Measurements from ENCODE around the gene ABCA13.
"Not testable (repeated sequence)": the region's sequence is repeated elsewhere in the genome, so short reads cannot be mapped to it uniquely, and the experiment has no call there.

The ABCA13 gene

DNA sequence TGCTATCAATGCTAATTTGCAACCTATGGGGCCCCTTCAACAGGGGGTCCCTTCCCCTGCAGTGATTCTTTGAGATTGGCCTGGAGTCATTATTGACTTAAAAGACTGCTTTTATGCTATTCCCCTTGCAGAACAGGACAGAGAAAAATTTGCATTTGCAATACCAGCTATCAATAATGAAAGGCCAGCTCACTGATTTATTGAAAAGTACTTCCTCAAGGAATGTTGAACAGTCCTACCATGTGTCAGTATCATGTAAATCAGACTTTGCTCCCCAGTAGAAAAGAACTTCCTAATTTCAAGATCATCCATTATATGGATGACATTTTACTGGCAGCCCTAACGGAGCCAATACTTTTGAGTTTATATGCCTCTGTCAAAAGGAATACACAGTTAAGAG, 29.7 kb upstream of the ABCA13 start:
- TF ChIP-seq ZFX (IDR thresholded peaks at IDR 0.05) (no peak), CTCF (conservative IDR thresholded peaks at IDR 0.05) (no peak)
- H3K27ac ChIP-seq: no peak overlapping the region

DNA sequence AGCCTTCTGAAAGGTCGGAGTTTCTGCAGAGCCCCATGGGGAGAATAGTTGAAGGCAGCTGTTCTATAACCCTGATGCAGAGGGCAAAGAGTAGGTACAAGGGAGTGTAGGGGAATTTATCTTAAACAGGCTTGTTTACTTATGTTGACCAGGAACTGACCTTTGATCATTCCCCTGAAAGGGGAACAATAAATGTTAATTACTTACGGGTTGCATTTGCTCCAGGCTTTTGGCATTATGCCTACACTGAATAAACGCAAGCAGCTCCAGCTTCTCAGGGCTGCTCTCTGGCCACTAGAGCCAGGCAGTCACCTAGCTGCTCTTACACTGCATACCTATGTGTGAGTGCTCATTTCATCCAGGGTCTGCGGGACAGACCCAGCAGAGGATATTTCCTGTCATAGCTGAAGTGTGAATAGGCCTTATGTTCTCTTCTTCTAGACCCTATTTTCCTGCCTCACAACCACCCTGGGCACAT, 26.9 kb upstream of the ABCA13 start:
- H3K27ac ChIP-seq: no peak overlapping the region
- TF ChIP-seq CTCF (conservative IDR thresholded peaks at IDR 0.05): no peak
- no peak for TF ChIP-seq ZFX (IDR thresholded peaks at IDR 0.05)

GRCh38 chr7:48147078-48147591, 24.1 kb upstream of the ABCA13 start:
- H3K27ac ChIP-seq: no peak overlapping the region
- TF ChIP-seq CTCF (conservative IDR thresholded peaks at IDR 0.05): no peak
- no peak for TF ChIP-seq ZFX (IDR thresholded peaks at IDR 0.05)

- not testable (repeated sequence) for H3K27ac ChIP-seq
These were observed 23.6 kb upstream of the ABCA13 start for GRCh38 chr7:48147690-48148089.

DNA sequence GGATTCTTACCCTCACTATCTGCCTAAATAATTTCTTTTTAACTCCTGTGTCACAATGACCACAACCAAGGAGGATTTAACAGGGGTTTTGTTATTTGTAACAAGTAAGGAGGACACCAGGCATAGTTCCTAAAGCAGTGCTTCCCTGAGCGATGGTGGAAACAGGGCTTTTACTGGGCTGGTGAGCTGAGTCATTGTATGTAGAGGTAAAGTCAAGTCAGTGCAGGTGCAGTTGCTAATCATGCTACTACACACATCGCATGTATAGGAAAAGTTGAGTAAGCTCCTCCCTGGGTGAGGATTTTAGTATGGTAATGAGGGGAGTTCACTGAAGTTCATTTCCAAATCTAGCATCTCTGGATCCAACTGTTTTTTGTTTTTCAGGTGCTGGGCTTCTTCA, 22.9 kb upstream of the ABCA13 start:
- no peak overlapping the region for H3K27ac ChIP-seq
- TF ChIP-seq CTCF (conservative IDR thresholded peaks at IDR 0.05) (no peak), ZFX (IDR thresholded peaks at IDR 0.05) (no peak)

DNA sequence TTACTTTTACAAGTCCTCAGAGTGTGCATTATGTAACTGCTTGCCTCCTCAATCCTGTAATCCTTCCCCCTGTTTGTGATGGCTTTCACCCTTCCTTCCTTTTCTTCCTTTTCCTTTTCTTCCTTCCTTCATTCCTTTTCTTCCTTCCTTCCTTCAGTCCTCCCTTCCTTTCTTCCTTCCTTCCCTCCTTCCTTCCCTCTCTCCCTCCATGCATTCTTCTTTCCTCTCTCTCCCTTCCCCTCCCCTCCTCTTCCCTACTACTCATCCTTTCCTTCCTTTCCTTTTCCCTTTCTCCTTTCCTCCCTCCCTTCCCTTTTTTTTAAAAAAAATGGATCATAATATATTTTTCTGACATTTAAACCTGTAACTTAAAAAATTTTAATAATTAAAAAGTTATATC, 22.2 kb upstream of the ABCA13 start:
- TF ChIP-seq CTCF (conservative IDR thresholded peaks at IDR 0.05) (no peak), ZFX (IDR thresholded peaks at IDR 0.05) (no peak)
- H3K27ac ChIP-seq: no peak overlapping the region

GRCh38 chr7:48150086-48150485, 21.2 kb upstream of the ABCA13 start:
- no peak overlapping the region for H3K27ac ChIP-seq
- TF ChIP-seq ZFX (IDR thresholded peaks at IDR 0.05) (no peak), CTCF (conservative IDR thresholded peaks at IDR 0.05) (no peak)

DNA sequence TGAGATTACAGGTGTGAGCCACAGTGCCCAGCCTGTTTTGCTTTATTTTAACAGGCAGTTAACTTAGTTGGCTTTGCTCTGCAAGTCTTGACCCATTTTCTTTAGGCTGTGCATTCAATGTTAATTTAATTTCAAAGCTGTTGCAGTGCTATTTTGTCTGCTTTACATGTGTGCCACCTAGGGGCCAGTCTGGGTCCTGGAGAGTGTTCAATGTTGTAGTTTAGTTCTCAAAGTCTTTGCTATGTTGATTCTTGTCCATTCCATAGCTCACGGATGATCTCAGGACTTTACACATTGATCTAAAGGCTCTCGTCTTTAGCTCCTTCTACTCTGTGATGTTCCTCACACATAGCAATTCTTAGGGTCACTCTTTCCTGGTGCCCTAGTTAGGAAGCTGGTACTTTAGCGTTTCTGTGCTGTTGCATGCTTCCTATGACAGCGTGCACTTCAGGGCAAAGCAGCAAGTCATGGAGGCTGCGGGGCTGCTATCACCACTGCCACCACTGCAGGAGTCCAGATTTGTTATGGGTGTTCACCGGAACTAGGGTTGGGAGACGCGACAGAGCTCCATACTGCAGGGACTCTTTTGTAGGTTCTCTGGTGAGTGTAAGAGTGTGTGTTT, 16.4 kb upstream of the ABCA13 start:
- peak; percentile 87 for TF ChIP-seq CTCF (conservative IDR thresholded peaks at IDR 0.05)
- no peak for TF ChIP-seq ZFX (IDR thresholded peaks at IDR 0.05)
- no peak overlapping the region for H3K27ac ChIP-seq
